ENCODE data around the gene PPP1R11.
"Not testable (repeated sequence)": the region's sequence is repeated elsewhere in the genome, so short reads cannot be mapped to it uniquely, and the experiment has no call there.

DNA sequence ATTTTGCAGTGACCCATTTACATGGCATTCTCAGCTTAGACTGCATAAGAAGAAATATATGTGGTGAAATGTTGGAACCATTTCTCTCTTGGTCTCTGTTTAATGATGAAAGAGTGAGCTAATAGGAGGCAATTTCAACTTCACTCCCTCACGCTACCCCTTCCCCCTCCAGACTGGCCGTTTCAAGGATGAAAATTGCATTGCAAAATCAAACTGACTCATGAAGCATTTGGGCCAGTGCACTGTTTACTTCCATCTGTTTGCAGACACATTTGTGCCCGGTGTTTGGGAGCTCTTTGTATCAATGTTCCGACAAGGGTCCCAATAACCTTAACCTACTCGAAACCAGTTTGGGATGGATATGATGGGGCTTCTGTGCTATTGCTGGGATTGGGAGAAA lies 33.6 kb upstream of the PPP1R11 start:
- not testable (repeated sequence) for TF ChIP-seq POLR2A, POLR2AphosphoS5, EP300 (IDR thresholded peaks at IDR 0.05)
- TF ChIP-seq, protein P1, sequence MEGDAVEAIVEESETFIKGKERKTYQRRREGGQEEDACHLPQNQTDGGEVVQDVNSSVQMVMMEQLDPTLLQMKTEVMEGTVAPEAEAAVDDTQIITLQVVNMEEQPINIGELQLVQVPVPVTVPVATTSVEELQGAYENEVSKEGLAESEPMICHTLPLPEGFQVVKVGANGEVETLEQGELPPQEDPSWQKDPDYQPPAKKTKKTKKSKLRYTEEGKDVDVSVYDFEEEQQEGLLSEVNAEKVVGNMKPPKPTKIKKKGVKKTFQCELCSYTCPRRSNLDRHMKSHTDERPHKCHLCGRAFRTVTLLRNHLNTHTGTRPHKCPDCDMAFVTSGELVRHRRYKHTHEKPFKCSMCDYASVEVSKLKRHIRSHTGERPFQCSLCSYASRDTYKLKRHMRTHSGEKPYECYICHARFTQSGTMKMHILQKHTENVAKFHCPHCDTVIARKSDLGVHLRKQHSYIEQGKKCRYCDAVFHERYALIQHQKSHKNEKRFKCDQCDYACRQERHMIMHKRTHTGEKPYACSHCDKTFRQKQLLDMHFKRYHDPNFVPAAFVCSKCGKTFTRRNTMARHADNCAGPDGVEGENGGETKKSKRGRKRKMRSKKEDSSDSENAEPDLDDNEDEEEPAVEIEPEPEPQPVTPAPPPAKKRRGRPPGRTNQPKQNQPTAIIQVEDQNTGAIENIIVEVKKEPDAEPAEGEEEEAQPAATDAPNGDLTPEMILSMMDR (IDR thresholded peaks at IDR 0.05) = not testable (repeated sequence)
